Skin of body (tissue), 2 donors: Measurements from ENCODE around the gene CCDC91. TPM values are rescaled to one million over a fixed set of nuclear protein-coding genes. Genes with fewer than 3 reads are reported as not detected.
"Not testable (repeated sequence)": the region's sequence is repeated elsewhere in the genome, so short reads cannot be mapped to it uniquely, and the experiment has no call there.

Experiments
- DNase-seq: peaks from one replicate; lab custom pipeline; 2025; lab: John Stamatoyannopoulos, UW
- total RNA-seq: library from RNA; depleted of rRNA; stranded (reverse); fragments of >200 nt; gene quantifications from one replicate; pipeline ENCODE4 v1.2.3, GENCODE V29; 2014

CCDC91 gene
- total RNA-seq, 1 donor from 2014 or later: 31.2 TPM

- no peak for DNase-seq
Observed at GRCh38 chr12:28286352-28286751, 96.1 kb downstream of the CCDC91 start.

GRCh38 chr12:28290262-28290661, 100.0 kb downstream of the CCDC91 start:
- DNase-seq: no peak

GRCh38 chr12:28292699-28293098, 102.4 kb downstream of the CCDC91 start:
- DNase-seq: no peak

- no peak for DNase-seq
Observed at GRCh38 chr12:28294300-28294699, 104.0 kb downstream of the CCDC91 start.

GRCh38 chr12:28296287-28296686, 106.0 kb downstream of the CCDC91 start:
- DNase-seq: no peak

- DNase-seq: no peak
Observed at GRCh38 chr12:28303192-28303591, 112.9 kb downstream of the CCDC91 start.

GRCh38 chr12:28306535-28306934, 116.3 kb downstream of the CCDC91 start:
- no peak for DNase-seq

- no peak for DNase-seq
Observed at GRCh38 chr12:28308891-28309290, 118.6 kb downstream of the CCDC91 start.

GRCh38 chr12:28313631-28314030, 123.4 kb downstream of the CCDC91 start:
- DNase-seq: no peak

- DNase-seq: no peak
Observed at GRCh38 chr12:28316049-28316448, 125.8 kb downstream of the CCDC91 start.

- no peak for DNase-seq
Observed at GRCh38 chr12:28318273-28318672, 128.0 kb downstream of the CCDC91 start.

- DNase-seq: no peak
Observed at GRCh38 chr12:28320353-28320752, 130.1 kb downstream of the CCDC91 start.

- no peak for DNase-seq
Observed at GRCh38 chr12:28327722-28328121, 137.5 kb downstream of the CCDC91 start.

GRCh38 chr12:28328967-28329366, 138.7 kb downstream of the CCDC91 start:
- DNase-seq: no peak

- DNase-seq: not testable (repeated sequence)
Observed at GRCh38 chr12:28329727-28330126, 139.5 kb downstream of the CCDC91 start.

- not testable (repeated sequence) for DNase-seq
Observed at GRCh38 chr12:28330232-28330631, 140.0 kb downstream of the CCDC91 start.

GRCh38 chr12:28331130-28331529, 140.9 kb downstream of the CCDC91 start:
- no peak for DNase-seq

GRCh38 chr12:28340261-28341045, 150.2 kb downstream of the CCDC91 start:
- DNase-seq: no peak

GRCh38 chr12:28343713-28344112, 153.5 kb downstream of the CCDC91 start:
- DNase-seq: no peak

- DNase-seq: no peak
Observed at GRCh38 chr12:28346567-28346966, 156.3 kb downstream of the CCDC91 start.

- DNase-seq: no peak
Observed at GRCh38 chr12:28349196-28349595, 158.9 kb downstream of the CCDC91 start.

GRCh38 chr12:28350502-28350901, 160.2 kb downstream of the CCDC91 start:
- no peak for DNase-seq

GRCh38 chr12:28351414-28351813, 161.2 kb downstream of the CCDC91 start:
- DNase-seq: no peak

GRCh38 chr12:28355161-28355560, 164.9 kb downstream of the CCDC91 start:
- DNase-seq: no peak
